Activated CD4-positive, alpha-beta T cell treated with anti-CD3 and anti-CD28 coated beads, Interleukin-2, amount 10 ng/mL, durations not matched to agents 7 days and 5 days (primary cell): ENCODE measurements around the gene ZEB2. TPM values are rescaled to one million over a fixed set of nuclear protein-coding genes. Genes with fewer than 3 reads are reported as not detected.

ENCODE experiments used
- CTCF ChIA-PET: fragments of 350-600 bp; sonication (Branson Sonifier 250); formaldehyde crosslinking; loops from one replicate; lab custom pipeline; 2021; ENCODE audit warnings: antibody characterized with exemption; lab: Charles Lee
- POLR2A ChIA-PET: fragments of 350-600 bp; sonication (Branson Sonifier 250); formaldehyde crosslinking; loops from one replicate; lab custom pipeline; 2021; ENCODE audit warnings: antibody characterized with exemption; lab: Charles Lee
- DNase-seq: peaks from one replicate; pipeline ENCODE4 v3.0.0-alpha.2; 2020
- H3K27ac Mint-ChIP-seq: one replicate; pipeline ENCODE4 v1.8.0; 2021; ENCODE audit warnings: mild to moderate bottlenecking, moderate library complexity, mixed read lengths
- H3K27me3 Mint-ChIP-seq: one replicate; pipeline ENCODE4 v1.8.0; 2021; ENCODE audit warnings: mixed read lengths
- H3K36me3 Mint-ChIP-seq: one replicate; pipeline ENCODE4 v1.8.0; 2021; ENCODE audit warnings: low read depth, mixed read lengths
- H3K4me1 Mint-ChIP-seq: one replicate; pipeline ENCODE4 v1.8.0; 2021; ENCODE audit warnings: mixed read lengths
- H3K4me3 Mint-ChIP-seq: one replicate; pipeline ENCODE4 v1.8.0; 2021; ENCODE audit warnings: mild to moderate bottlenecking, moderate library complexity, mixed read lengths
- H3K9me3 Mint-ChIP-seq: one replicate; pipeline ENCODE4 v1.8.0; 2021; ENCODE audit warnings: mixed read lengths
- total RNA-seq, 2 experiments: library from RNA; stranded (reverse); gene quantifications; one replicate each; pipeline ENCODE4 v1.2.3, GENCODE V29; 2021

ZEB2 gene
- total RNA-seq, 2 experiments from 2014 or later, result 3.3 to 3.5 TPM

DNA sequence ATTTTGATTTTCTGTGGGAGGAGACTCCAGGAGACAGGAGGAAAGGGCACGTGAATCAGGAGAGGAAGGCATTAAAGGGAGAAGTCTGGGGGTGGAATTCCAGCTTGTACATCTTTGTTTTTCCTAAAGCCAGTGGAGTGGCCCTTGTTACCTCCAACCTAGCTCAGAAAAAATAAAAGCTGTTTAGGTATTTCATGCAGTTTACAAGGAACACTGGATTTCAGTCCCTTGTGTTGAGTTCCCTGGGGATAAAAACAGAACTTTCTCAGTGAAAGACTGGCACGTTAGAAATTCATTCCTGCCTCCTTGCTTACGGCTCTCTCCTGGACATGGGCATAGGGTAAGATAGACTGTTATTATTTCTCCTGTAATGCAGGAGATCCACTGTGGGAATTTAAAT, 170.2 kb downstream of the ZEB2 start:
- Mint-ChIP-seq H3K27ac (no peak overlapping the region), H3K27me3 (peaks cover 2% of the 10 kb centered on the region), H3K4me1 (no peaks in the 10 kb centered on the region), H3K9me3 (no peaks in the 10 kb centered on the region), H3K4me3 (no peak overlapping the region), H3K36me3 (no peaks in the 10 kb centered on the region)
- ChIA-PET CTCF (interaction anchor here (0.7 to 1.5 kb wide), 2 partner anchors 8 to 32 kb away, joined by 3 to 5 read pairs; no protein-coding TSS in a partner anchor), POLR2A (no interaction called here)
- no peak for DNase-seq

DNA sequence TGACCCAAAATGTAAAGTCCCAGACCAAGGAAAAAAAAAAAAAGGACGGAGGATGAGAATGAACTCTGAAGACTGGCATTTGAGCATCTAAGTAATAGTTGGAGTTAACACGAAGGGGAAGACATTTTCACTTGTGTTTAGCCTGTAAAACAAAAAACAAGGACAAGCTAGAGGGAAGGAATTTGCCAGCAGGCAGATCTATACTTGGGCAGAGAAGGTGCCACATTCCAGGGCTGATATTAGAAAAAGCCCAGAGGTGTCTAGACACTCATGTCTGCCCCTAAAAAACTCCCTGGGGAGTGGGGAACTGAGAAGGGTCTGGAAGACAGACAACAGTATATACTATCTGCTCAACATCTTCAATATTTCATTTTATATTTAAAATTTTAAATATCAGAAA, 171.1 kb downstream of the ZEB2 start:
- Mint-ChIP-seq H3K4me3 (no peak overlapping the region), H3K27me3 (peaks cover 2% of the 10 kb centered on the region), H3K4me1 (no peaks in the 10 kb centered on the region), H3K27ac (no peak overlapping the region), H3K9me3 (no peaks in the 10 kb centered on the region), H3K36me3 (no peaks in the 10 kb centered on the region)
- no peak for DNase-seq
- CTCF ChIA-PET, result interaction anchor here (0.6 kb wide), 1 partner anchor 23 kb away, joined by 4 read pairs; no protein-coding TSS in a partner anchor
- POLR2A ChIA-PET, result no interaction called here

GRCh38 chr2:144346229-144346628, 173.7 kb downstream of the ZEB2 start:
- Mint-ChIP-seq H3K36me3 (no peaks in the 10 kb centered on the region), H3K4me1 (no peaks in the 10 kb centered on the region), H3K4me3 (no peak overlapping the region), H3K27ac (no peak overlapping the region), H3K27me3 (peaks cover 2% of the 10 kb centered on the region), H3K9me3 (no peaks in the 10 kb centered on the region)
- ChIA-PET CTCF (interaction anchor here (1.9 kb wide), 1 partner anchor 30 kb away, joined by 4 read pairs; no protein-coding TSS in a partner anchor), POLR2A (no interaction called here)
- no peak for DNase-seq

DNA sequence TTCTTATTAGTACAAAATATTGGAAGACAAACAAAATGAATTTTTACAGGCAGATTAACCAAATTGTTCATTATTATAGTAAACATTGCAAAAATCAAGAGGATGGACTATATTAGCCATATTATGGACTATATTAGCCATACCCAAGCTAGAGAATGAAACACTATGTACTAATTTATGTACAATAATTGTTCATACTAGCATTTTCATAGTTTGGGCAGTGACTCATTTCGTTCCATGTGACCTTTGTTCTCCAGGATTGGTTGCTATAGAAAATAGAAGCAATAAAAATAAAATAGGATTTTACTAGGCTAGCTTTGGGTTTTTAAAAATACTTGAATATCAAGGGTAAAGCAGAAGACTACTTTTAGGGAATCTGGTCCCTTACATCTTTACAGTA, 176.8 kb downstream of the ZEB2 start:
- DNase-seq, result no peak
- CTCF ChIA-PET, result interaction anchor here (1.6 to 1.7 kb wide), 2 partner anchors 9 to 13 kb away, joined by 5 to 6 read pairs; no protein-coding TSS in a partner anchor
- peaks cover 2% of the 10 kb centered on the region for H3K9me3 Mint-ChIP-seq
- no peak overlapping the region for H3K4me3 Mint-ChIP-seq
- H3K27ac Mint-ChIP-seq, result no peak overlapping the region
- POLR2A ChIA-PET, result no interaction called here
- no peaks in the 10 kb centered on the region for H3K27me3 Mint-ChIP-seq
- peaks cover 1% of the 10 kb centered on the region for H3K36me3 Mint-ChIP-seq
- H3K4me1 Mint-ChIP-seq, result no peaks in the 10 kb centered on the region

DNA sequence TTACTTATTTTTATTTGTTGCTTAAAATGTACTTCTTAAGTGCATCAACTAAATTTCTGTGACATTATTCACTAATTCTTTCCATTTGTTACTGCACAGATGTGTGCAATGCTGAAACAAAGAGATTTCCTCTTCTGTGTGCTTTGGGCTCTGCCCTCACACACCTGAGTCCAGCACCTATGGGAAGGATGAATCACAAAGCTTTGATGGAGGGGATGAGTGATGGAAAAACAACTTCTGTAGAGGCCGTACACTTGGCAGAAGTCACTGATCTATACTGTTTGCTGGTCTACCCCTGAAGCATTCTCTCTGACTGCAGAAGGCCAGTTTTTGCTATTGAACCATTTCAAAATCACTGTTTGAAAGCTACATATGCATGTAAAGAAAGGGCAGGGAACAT, 178.4 kb downstream of the ZEB2 start:
- no peaks in the 10 kb centered on the region for H3K4me1 Mint-ChIP-seq
- H3K27me3 Mint-ChIP-seq, result no peaks in the 10 kb centered on the region
- peaks cover 2% of the 10 kb centered on the region for H3K9me3 Mint-ChIP-seq
- peaks cover 1% of the 10 kb centered on the region for H3K36me3 Mint-ChIP-seq
- no peak overlapping the region for H3K4me3 Mint-ChIP-seq
- ChIA-PET POLR2A (no interaction called here), CTCF (interaction anchor here (1.5 to 1.7 kb wide), 3 partner anchors 9 to 15 kb away, joined by 5 to 6 read pairs (median 5); no protein-coding TSS in a partner anchor)
- no peak for DNase-seq
- no peak overlapping the region for H3K27ac Mint-ChIP-seq

DNA sequence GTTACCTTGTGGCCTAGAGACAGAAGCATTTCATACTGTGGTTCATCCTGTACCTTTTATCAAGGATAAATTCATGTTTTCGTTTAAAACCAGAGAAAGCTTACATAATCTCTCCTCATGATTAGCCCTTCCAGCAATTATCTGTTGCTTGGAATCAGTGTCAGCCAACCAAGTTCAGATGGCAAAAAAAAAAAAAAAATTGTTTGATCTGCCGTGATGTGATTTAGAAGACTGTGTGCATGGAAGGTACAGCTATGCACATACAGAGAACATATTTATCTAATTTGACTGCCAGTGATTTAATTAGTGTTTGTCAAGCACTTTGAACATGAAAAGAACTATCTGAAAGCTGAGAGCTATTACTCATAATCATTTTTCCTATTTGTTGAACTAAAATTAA, 180.9 kb downstream of the ZEB2 start:
- H3K4me1 Mint-ChIP-seq, result no peaks in the 10 kb centered on the region
- ChIA-PET CTCF (interaction anchor here (1.4 kb wide), 1 partner anchor 9 kb away, joined by 4 read pairs; no protein-coding TSS in a partner anchor), POLR2A (no interaction called here)
- H3K27ac Mint-ChIP-seq, result no peak overlapping the region
- peaks cover 1% of the 10 kb centered on the region for H3K36me3 Mint-ChIP-seq
- H3K27me3 Mint-ChIP-seq, result peaks cover 5% of the 10 kb centered on the region
- DNase-seq, result no peak
- peaks cover 2% of the 10 kb centered on the region for H3K9me3 Mint-ChIP-seq
- H3K4me3 Mint-ChIP-seq, result no peak overlapping the region

DNA sequence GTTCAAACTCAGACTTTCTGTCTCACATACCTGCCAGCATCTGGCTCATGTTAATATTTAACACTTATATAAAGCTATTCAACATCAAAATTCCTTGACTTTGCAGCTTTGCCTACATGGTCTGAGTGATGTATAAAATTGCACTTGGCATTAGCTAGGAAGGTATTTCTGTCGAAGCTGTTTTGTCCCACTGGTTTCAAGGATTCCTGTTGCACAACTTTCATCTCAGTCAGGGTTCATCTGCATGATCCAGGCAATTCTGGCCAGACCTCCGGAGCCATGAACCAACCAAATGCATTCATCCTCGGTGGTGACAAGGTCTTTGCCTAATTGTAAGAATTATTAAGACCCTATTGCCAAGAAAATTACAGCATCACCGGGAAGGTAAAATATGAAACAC, 185.4 kb downstream of the ZEB2 start:
- POLR2A ChIA-PET, result interaction anchor here (0.6 kb wide), 1 partner anchor 172 kb away, joined by 3 read pairs; no protein-coding TSS in a partner anchor
- no peak overlapping the region for H3K4me3 Mint-ChIP-seq
- H3K9me3 Mint-ChIP-seq, result peaks cover 2% of the 10 kb centered on the region
- peaks cover 1% of the 10 kb centered on the region for H3K36me3 Mint-ChIP-seq
- CTCF ChIA-PET, result no interaction called here
- DNase-seq, result no peak
- peaks cover 8% of the 10 kb centered on the region for H3K27me3 Mint-ChIP-seq
- H3K27ac Mint-ChIP-seq, result no peak overlapping the region
- peaks cover 25% of the 10 kb centered on the region for H3K4me1 Mint-ChIP-seq
